ENCODE measurements around the gene RBMS1.

The RBMS1 gene

DNA sequence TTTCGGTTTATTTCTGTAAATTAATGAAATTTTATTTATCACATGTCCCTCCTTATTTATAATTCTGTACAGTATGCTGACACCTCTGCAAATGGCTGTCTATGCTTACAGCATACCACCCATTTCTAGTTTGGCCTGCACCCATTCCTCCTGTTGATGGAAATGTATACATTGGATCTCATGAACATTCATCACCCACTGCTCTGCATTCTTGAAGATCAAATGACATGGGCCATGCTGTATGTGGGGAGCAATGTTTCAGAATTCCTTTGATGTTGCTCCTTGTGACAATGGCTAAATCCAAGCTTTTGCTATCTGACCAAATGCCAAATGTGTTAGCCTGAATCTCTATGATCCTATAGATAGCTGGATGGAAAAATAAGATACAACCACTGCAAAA, 238.2 kb downstream of the RBMS1 start:
- TF ChIP-seq TAF1 (IDR thresholded peaks at IDR 0.05; ENCODE audit: borderline replicate concordance, insufficient read depth, low read length) (no peak), POLR2AphosphoS5 (IDR thresholded peaks at IDR 0.05; ENCODE audit: low read depth, low read length) (no peak), FOXP2 (optimal IDR thresholded peaks at IDR 0.05; ENCODE audit: borderline replicate concordance, extremely low read depth, extremely low read length, insufficient read depth) (no peak), SIN3A (IDR thresholded peaks at IDR 0.05; ENCODE audit: borderline replicate concordance, insufficient read depth, low read length) (no peak)
- TF ChIP-seq, protein P1, sequence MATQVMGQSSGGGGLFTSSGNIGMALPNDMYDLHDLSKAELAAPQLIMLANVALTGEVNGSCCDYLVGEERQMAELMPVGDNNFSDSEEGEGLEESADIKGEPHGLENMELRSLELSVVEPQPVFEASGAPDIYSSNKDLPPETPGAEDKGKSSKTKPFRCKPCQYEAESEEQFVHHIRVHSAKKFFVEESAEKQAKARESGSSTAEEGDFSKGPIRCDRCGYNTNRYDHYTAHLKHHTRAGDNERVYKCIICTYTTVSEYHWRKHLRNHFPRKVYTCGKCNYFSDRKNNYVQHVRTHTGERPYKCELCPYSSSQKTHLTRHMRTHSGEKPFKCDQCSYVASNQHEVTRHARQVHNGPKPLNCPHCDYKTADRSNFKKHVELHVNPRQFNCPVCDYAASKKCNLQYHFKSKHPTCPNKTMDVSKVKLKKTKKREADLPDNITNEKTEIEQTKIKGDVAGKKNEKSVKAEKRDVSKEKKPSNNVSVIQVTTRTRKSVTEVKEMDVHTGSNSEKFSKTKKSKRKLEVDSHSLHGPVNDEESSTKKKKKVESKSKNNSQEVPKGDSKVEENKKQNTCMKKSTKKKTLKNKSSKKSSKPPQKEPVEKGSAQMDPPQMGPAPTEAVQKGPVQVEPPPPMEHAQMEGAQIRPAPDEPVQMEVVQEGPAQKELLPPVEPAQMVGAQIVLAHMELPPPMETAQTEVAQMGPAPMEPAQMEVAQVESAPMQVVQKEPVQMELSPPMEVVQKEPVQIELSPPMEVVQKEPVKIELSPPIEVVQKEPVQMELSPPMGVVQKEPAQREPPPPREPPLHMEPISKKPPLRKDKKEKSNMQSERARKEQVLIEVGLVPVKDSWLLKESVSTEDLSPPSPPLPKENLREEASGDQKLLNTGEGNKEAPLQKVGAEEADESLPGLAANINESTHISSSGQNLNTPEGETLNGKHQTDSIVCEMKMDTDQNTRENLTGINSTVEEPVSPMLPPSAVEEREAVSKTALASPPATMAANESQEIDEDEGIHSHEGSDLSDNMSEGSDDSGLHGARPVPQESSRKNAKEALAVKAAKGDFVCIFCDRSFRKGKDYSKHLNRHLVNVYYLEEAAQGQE (IDR thresholded peaks at IDR 0.05; ENCODE audit: insufficient read depth in 1 of 2, low read depth in 2 of 2, low read length in 2 of 2) = no peak

DNA sequence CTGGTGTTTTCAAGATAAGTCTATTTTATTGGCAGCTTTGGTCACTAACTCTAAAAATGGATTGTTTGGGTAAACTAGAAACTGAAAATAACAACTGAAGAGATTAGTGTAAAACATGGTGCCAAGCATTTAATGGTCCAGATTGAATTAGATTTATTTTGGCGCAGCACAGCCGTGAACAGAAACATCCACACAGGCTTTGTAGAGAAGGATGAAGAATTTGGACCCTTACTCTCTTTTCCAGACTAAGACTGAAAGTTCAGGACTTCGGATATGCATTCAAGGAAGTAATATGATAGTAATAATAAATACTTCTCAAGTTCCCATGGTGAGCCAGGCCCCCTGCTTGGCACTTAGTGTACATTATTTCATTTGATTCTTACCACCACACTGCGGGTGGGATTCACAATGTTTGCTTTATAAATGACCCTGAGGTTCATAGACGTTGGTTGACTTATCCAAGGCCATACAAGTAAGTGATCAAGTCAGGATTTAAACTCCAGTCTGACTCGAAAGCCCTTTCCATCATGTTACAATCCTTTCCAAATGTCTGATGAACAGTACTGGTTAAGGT, 239.3 kb downstream of the RBMS1 start:
- no peak for TF ChIP-seq FOXP2 (optimal IDR thresholded peaks at IDR 0.05; ENCODE audit: borderline replicate concordance, extremely low read depth, extremely low read length, insufficient read depth)
- TF ChIP-seq SIN3A (IDR thresholded peaks at IDR 0.05; ENCODE audit: borderline replicate concordance, insufficient read depth, low read length) = no peak
- TF ChIP-seq POLR2AphosphoS5 (IDR thresholded peaks at IDR 0.05; ENCODE audit: low read depth, low read length) = no peak
- TF ChIP-seq, protein P1 (IDR thresholded peaks at IDR 0.05; ENCODE audit: insufficient read depth in 1 of 2, low read depth in 2 of 2, low read length in 2 of 2) = no peak
- TF ChIP-seq TAF1 (IDR thresholded peaks at IDR 0.05; ENCODE audit: borderline replicate concordance, insufficient read depth, low read length) = no peak

DNA sequence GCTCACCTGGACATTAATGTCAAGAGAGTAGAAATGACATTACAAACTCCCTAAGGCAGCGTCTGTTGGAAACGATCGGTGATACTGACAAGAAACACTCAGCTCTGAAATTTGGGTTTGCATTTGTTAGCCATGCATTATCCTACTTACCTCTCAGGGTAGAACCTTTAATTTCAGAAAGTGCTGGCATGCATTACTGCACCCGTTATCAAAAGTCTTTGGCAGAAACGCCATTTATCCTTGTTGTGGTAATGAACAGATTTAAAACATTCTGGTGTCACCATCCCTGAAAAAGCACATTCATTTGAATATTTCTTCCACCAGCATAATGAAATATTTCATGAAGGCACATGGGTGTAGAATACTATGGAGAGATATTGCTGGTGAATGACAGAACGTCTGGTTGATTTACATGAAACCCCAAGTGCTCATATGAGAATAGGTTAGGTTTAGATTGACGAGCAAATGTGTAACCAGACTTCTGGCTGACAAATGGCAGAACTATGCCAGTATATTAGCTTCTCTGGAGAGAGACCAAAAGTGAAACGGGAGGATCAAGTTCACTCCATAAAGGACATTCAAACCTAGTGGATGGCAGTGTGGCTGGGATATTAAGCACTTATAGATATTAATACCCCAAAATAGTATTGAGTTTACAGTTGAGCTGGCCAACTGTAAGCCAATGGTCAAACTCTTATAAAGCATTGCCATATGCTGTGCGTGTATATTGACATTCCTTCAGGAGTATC, 240.0 kb downstream of the RBMS1 start:
- TF ChIP-seq SIN3A (IDR thresholded peaks at IDR 0.05; ENCODE audit: borderline replicate concordance, insufficient read depth, low read length) (no peak), POLR2AphosphoS5 (IDR thresholded peaks at IDR 0.05; ENCODE audit: low read depth, low read length) (no peak)

DNA sequence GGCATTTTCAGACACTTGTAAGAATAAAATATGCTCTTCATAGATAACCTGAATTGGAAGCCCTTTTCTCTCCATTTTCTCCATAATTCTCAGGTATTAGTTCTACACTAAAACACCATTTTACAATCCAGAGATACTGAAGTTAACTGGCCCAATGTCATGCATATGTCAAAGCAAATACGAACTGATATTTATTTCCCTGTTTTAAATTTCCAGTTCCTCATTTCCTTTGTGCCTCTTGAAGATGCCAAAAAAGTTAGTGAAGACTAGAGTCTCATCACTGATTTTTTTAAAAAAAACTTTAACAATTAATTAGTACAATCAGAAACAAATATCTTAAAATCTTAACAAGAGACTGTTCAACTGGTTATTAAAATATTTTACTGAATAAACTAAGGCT, 240.7 kb downstream of the RBMS1 start:
- no peak for TF ChIP-seq FOXP2 (optimal IDR thresholded peaks at IDR 0.05; ENCODE audit: borderline replicate concordance, extremely low read depth, extremely low read length, insufficient read depth)
- TF ChIP-seq, protein P1 (IDR thresholded peaks at IDR 0.05; ENCODE audit: insufficient read depth in 1 of 2, low read depth in 2 of 2, low read length in 2 of 2) = no peak
- no peak for TF ChIP-seq TAF1 (IDR thresholded peaks at IDR 0.05; ENCODE audit: borderline replicate concordance, insufficient read depth, low read length)
- no peak for TF ChIP-seq SIN3A (IDR thresholded peaks at IDR 0.05; ENCODE audit: borderline replicate concordance, insufficient read depth, low read length)
- TF ChIP-seq POLR2AphosphoS5 (IDR thresholded peaks at IDR 0.05; ENCODE audit: low read depth, low read length) = no peak

DNA sequence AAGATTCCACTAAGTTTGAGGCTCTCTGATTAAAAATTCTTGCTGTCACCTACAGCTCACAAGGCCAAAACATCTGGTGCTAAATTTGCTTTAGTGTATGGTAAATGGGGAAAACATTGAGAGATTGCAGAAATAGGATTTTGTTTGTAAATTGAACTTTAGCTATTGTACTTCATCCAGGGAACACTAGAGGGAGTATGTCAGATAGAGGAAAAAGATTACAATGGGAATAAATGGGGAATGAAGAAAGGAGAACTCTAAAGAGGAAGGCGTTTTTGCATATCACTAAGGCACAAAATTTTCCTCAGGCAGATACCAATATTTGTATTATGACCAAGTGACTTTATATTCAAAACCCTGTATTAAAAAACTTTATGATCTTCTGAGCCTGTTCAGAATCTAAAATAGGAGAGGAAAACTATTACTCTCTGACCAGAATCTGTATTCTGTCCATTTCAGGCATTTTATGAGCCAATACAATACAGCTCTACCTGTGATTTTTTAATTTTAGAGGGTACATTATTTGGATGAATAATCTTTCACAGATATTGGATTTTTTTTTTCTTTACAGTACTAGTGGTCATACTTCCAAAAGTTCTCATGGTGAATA, 241.2 kb downstream of the RBMS1 start:
- TF ChIP-seq POLR2AphosphoS5 (IDR thresholded peaks at IDR 0.05; ENCODE audit: low read depth, low read length) = no peak
- TF ChIP-seq TAF1 (IDR thresholded peaks at IDR 0.05; ENCODE audit: borderline replicate concordance, insufficient read depth, low read length) = no peak
- no peak for TF ChIP-seq FOXP2 (optimal IDR thresholded peaks at IDR 0.05; ENCODE audit: borderline replicate concordance, extremely low read depth, extremely low read length, insufficient read depth)
- no peak for TF ChIP-seq SIN3A (IDR thresholded peaks at IDR 0.05; ENCODE audit: borderline replicate concordance, insufficient read depth, low read length)

DNA sequence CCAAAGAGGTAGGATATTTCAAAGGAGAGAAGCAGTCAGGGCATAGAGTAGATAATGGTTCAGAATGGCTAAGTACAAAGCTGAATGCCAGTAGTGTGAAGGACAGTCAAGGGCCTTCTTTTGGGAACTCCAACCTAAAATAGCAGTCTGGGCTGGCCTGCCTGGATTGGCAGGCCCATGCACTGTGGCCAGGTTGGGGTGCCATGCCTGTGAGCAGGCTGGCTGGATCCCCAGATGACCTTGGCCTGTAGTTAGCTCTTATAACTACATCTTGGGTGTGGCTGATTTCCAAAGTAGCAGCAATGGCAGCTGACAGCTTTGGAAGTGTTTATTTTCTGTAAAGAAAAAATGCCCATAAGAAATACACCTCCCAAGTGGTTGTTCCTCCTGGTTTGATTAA, 242.0 kb downstream of the RBMS1 start:
- TF ChIP-seq TAF1 (IDR thresholded peaks at IDR 0.05; ENCODE audit: borderline replicate concordance, insufficient read depth, low read length) (no peak), SIN3A (IDR thresholded peaks at IDR 0.05; ENCODE audit: borderline replicate concordance, insufficient read depth, low read length) (no peak), FOXP2 (optimal IDR thresholded peaks at IDR 0.05; ENCODE audit: borderline replicate concordance, extremely low read depth, extremely low read length, insufficient read depth) (no peak), POLR2AphosphoS5 (IDR thresholded peaks at IDR 0.05; ENCODE audit: low read depth, low read length) (no peak)
- TF ChIP-seq, protein P1 (IDR thresholded peaks at IDR 0.05; ENCODE audit: insufficient read depth in 1 of 2, low read depth in 2 of 2, low read length in 2 of 2) = no peak
